Astrocyte (in vitro differentiated cells and primary cell): Measurements from ENCODE around the gene TYR. TPM values are rescaled to one million over a fixed set of nuclear protein-coding genes. Genes with fewer than 3 reads are reported as not detected.
"Not testable (repeated sequence)": the region's sequence is repeated elsewhere in the genome, so short reads cannot be mapped to it uniquely, and the experiment has no call there.

Experiments used
- DNase-seq: peaks from one replicate; pipeline ENCODE4 v3.0.0-alpha.2; 2010; ENCODE audit warnings: low read depth
- FAIRE-seq: peaks from 2 replicates; lab custom pipeline; 2011; peaks lifted over from hg19 to GRCh38; lab: Jason Lieb, UNC
- H2AFZ ChIP-seq: 2 replicates; pipeline ENCODE4 v1.6.0; 2012; ENCODE audit warnings: low read depth, low read length, inconsistent platforms
- H3K27ac ChIP-seq: 2 replicates; pipeline ENCODE4 v1.5.1; 2011; ENCODE audit warnings: low read depth, low read length, inconsistent platforms
- H3K27me3 ChIP-seq: 2 replicates; pipeline ENCODE4 v1.6.0; 2011; ENCODE audit warnings: low read length, inconsistent platforms; ENCODE audit not compliant: insufficient read depth
- H3K36me3 ChIP-seq: 2 replicates; pipeline ENCODE4 v1.5.1; 2011; ENCODE audit warnings: low read length, inconsistent platforms; ENCODE audit not compliant: insufficient read depth
- H3K4me1 ChIP-seq: 2 replicates; pipeline ENCODE4 v1.5.1; 2011; ENCODE audit warnings: low read length, inconsistent platforms; ENCODE audit not compliant: insufficient read depth
- H3K4me2 ChIP-seq: 2 replicates; pipeline ENCODE4 v1.6.0; 2012; ENCODE audit warnings: low read length, inconsistent platforms
- H3K4me3 ChIP-seq: 2 replicates; pipeline ENCODE4 v1.5.1; 2011; ENCODE audit warnings: low read depth, mild to moderate bottlenecking, low read length, inconsistent platforms; ENCODE audit not compliant: insufficient read depth
- H3K79me2 ChIP-seq: 2 replicates; pipeline ENCODE4 v1.6.0; 2012; ENCODE audit warnings: mild to moderate bottlenecking, low read length, inconsistent platforms; ENCODE audit not compliant: insufficient read depth
- H3K9ac ChIP-seq: 2 replicates; pipeline ENCODE4 v1.6.0; 2012; ENCODE audit warnings: mild to moderate bottlenecking, low read length, inconsistent platforms
- H3K9me3 ChIP-seq: 2 replicates; pipeline ENCODE4 v1.5.1; 2012; ENCODE audit warnings: low read depth, mild to moderate bottlenecking, low read length, inconsistent platforms; ENCODE audit not compliant: insufficient read depth
- H4K20me1 ChIP-seq: 2 replicates; pipeline ENCODE4 v1.6.0; 2012; ENCODE audit warnings: low read length, inconsistent platforms; ENCODE audit not compliant: insufficient read depth
- H3K27ac Mint-ChIP-seq: one replicate; pipeline ENCODE4 v1.8.0; 2021; ENCODE audit warnings: mild to moderate bottlenecking, mixed read lengths; ENCODE audit not compliant: unreplicated experiment
- H3K27me3 Mint-ChIP-seq: one replicate; pipeline ENCODE4 v1.8.0; 2021; ENCODE audit warnings: low read depth, mixed read lengths; ENCODE audit not compliant: unreplicated experiment
- H3K36me3 Mint-ChIP-seq: one replicate; pipeline ENCODE4 v1.8.0; 2021; ENCODE audit warnings: low read depth, mixed read lengths; ENCODE audit not compliant: unreplicated experiment
- H3K4me1 Mint-ChIP-seq: one replicate; pipeline ENCODE4 v1.8.0; 2021; ENCODE audit warnings: low read depth, mixed read lengths; ENCODE audit not compliant: unreplicated experiment
- H3K4me3 Mint-ChIP-seq: one replicate; pipeline ENCODE4 v1.8.0; 2021; ENCODE audit warnings: mild to moderate bottlenecking, moderate library complexity, mixed read lengths; ENCODE audit not compliant: unreplicated experiment
- H3K9me3 Mint-ChIP-seq: one replicate; pipeline ENCODE4 v1.8.0; 2021; ENCODE audit warnings: mild to moderate bottlenecking, mixed read lengths; ENCODE audit not compliant: unreplicated experiment
- EZH2 ChIP-seq: IDR thresholded peaks from 2 replicates; pipeline ENCODE4 v1.6.1; 2012; ENCODE audit warnings: mild to moderate bottlenecking, low read length, inconsistent platforms; ENCODE audit not compliant: insufficient read depth
- total RNA-seq: library from RNA; stranded (reverse); gene quantifications from 2 replicates; pipeline ENCODE4 v1.2.1, GENCODE V29; 2021
- TF ChIP-seq, protein P1 (sequence below): IDR thresholded peaks from 2 replicates; pipeline ENCODE4 v1.5.1; 2011; ENCODE audit warnings: low read depth, mild to moderate bottlenecking, inconsistent platforms, low read length, moderate library complexity; ENCODE audit not compliant: insufficient read depth

The TYR gene
- total RNA-seq, 1 donor from 2014 or later = not detected

DNA sequence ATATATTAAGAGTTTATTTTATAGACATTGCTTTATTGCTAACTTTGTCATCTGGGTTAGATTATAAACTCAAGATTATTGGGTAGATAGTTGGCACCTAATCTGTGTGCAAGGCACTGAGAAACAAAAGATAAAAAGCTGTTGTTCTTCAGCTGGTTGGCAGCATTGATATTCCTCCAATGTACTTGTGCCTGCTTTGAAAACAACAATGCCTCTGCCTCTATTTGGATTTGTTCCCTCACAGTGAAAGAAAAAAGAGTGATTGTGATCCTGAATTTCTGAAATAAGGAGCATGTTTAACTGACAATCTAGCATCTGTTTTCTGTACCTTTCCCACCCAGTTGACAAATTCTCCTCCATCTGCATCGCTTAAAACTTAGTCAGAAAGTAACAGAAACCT, 98.3 kb downstream of the TYR start:
- Histone ChIP-seq H3K27me3 (no peaks in the 10 kb centered on the region), H3K4me3 (no peak overlapping the region), H3K4me2 (no peak overlapping the region), H2AFZ (no peak overlapping the region), H3K4me1 (no peaks in the 10 kb centered on the region), H3K79me2 (no peaks in the 10 kb centered on the region), H4K20me1 (no peaks in the 10 kb centered on the region), H3K9me3 (no peaks in the 10 kb centered on the region), H3K36me3 (no peaks in the 10 kb centered on the region), H3K9ac (no peak overlapping the region), H3K27ac (no peak overlapping the region)
- H3K9me3 Mint-ChIP-seq = no peaks in the 10 kb centered on the region
- H3K27me3 Mint-ChIP-seq = no peaks in the 10 kb centered on the region
- H3K27ac Mint-ChIP-seq = no peak overlapping the region
- TF ChIP-seq, protein P1, sequence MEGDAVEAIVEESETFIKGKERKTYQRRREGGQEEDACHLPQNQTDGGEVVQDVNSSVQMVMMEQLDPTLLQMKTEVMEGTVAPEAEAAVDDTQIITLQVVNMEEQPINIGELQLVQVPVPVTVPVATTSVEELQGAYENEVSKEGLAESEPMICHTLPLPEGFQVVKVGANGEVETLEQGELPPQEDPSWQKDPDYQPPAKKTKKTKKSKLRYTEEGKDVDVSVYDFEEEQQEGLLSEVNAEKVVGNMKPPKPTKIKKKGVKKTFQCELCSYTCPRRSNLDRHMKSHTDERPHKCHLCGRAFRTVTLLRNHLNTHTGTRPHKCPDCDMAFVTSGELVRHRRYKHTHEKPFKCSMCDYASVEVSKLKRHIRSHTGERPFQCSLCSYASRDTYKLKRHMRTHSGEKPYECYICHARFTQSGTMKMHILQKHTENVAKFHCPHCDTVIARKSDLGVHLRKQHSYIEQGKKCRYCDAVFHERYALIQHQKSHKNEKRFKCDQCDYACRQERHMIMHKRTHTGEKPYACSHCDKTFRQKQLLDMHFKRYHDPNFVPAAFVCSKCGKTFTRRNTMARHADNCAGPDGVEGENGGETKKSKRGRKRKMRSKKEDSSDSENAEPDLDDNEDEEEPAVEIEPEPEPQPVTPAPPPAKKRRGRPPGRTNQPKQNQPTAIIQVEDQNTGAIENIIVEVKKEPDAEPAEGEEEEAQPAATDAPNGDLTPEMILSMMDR = no peak
- TF ChIP-seq EZH2 = no peak
- DNase-seq (no peak), FAIRE-seq (no peak)
- H3K36me3 Mint-ChIP-seq = peaks cover 2% of the 10 kb centered on the region
- H3K4me3 Mint-ChIP-seq = no peak overlapping the region
- H3K4me1 Mint-ChIP-seq = no peaks in the 10 kb centered on the region

DNA sequence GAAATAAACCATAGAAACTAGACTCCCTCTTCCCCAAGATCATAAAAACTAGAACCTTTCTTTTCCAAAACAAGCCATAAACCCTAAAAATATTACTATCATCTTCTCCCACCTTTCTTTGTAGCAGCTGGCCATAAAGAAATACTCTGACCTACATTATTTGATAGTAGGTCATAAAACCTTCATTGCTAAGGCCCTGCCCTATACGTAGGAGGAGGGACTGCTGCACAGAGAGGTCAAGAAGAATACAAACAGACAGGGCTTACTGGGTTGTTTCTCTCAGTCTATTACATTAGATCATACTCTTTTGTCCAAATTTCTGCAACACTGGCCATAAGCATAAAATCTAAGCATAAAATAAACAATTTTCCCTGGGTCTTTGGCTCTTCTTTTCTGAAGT, 101.5 kb downstream of the TYR start:
- Histone ChIP-seq H2AFZ (no peak overlapping the region), H3K27me3 (no peaks in the 10 kb centered on the region), H4K20me1 (no peaks in the 10 kb centered on the region), H3K4me3 (no peak overlapping the region), H3K27ac (no peak overlapping the region), H3K79me2 (no peaks in the 10 kb centered on the region), H3K9me3 (no peaks in the 10 kb centered on the region), H3K36me3 (no peaks in the 10 kb centered on the region), H3K4me2 (no peak overlapping the region), H3K9ac (no peak overlapping the region), H3K4me1 (no peaks in the 10 kb centered on the region)
- no peak for FAIRE-seq
- H3K27ac Mint-ChIP-seq = no peak overlapping the region
- H3K4me1 Mint-ChIP-seq = no peaks in the 10 kb centered on the region
- H3K9me3 Mint-ChIP-seq = no peaks in the 10 kb centered on the region
- H3K27me3 Mint-ChIP-seq = no peaks in the 10 kb centered on the region
- no peaks in the 10 kb centered on the region for H3K36me3 Mint-ChIP-seq
- H3K4me3 Mint-ChIP-seq = no peak overlapping the region
- no peak for DNase-seq
- TF ChIP-seq, protein P1 = no peak
- TF ChIP-seq EZH2 = no peak

DNA sequence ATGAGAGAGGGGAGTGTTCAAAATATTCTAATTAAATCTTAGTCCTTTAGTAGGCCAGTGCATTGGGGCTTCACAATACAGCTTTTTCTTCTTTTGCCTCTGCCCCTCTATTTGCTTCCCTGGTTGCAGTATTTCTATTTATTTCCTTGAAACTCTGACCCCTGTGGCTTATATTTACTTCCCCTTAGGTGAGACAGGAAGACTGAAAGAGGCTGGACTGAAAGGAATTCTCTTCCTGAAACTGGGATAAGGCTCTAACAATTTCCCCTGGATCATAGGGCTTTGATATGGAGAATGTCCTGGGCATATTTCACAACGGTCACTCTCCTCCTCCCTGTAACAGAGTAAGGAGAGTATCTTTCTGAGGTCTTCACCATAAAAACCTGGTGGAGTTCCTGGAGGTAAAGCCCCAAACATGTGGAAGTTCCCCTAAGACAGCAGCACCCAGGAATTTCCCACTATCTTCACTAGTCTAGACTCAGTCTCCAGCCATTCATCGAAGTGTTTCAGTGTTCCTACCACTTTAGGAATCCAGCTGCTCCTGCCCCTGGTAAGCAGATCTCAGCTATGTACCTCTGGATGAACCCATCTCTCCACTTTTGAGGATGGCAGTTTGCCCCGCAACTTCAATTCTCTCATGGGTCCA, 103.5 kb downstream of the TYR start:
- not testable (repeated sequence) for H3K9ac ChIP-seq, H2AFZ ChIP-seq, FAIRE-seq, H4K20me1 ChIP-seq, DNase-seq, H3K27me3 Mint-ChIP-seq, H3K4me1 Mint-ChIP-seq, H3K79me2 ChIP-seq, H3K9me3 ChIP-seq, H3K27ac ChIP-seq, H3K27ac Mint-ChIP-seq, H3K4me3 ChIP-seq, H3K36me3 ChIP-seq, H3K9me3 Mint-ChIP-seq, H3K4me1 ChIP-seq, H3K4me3 Mint-ChIP-seq, H3K4me2 ChIP-seq, H3K27me3 ChIP-seq, H3K36me3 Mint-ChIP-seq

DNA sequence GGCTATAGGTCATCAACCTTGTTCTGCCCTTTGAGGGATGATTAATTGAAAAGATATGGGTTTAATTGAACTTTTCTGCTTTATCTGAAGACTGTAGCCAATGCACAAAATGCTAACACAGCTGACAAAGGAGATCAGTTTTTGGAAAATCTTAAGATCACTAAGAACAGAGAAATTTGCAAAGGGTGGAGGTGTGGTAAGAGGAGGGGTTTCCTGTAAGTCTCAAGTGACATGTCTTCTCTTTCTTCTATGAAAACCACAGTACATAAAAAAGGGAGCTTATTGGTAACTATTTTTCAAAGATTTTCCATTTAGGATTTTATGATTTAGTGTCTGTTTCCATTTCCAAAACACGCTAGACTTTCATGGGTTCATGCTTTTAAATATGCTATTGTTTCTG, 108.9 kb downstream of the TYR start:
- H3K9me3 Mint-ChIP-seq, H3K9me3 ChIP-seq, FAIRE-seq, DNase-seq, H3K27ac Mint-ChIP-seq, H3K79me2 ChIP-seq, H3K27me3 ChIP-seq, H3K4me3 Mint-ChIP-seq, H4K20me1 ChIP-seq, H3K9ac ChIP-seq, H3K4me1 Mint-ChIP-seq, H3K4me1 ChIP-seq, H3K27ac ChIP-seq, H3K27me3 Mint-ChIP-seq, H3K36me3 ChIP-seq, H3K4me2 ChIP-seq, H3K4me3 ChIP-seq, H2AFZ ChIP-seq, H3K36me3 Mint-ChIP-seq: not testable (repeated sequence)

DNA sequence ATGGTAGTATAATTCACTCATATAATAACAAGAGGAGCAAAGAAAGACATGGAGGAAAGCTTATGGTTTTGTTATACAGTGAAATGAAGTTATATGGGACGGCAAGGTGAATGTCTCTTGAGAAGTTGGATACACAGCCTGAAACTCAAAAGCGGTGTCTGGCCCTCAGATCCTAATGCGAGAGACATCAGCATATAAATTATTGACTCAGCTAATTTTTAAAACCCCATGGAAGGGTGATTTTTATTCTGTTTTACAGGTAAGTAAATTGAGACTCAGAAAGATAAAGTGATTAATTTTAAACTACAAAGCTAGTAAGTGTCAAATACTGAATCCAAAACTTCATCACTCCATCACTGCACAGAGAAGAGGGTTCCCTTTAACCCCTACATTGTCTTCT, 110.3 kb downstream of the TYR start:
- not testable (repeated sequence) for H3K36me3 ChIP-seq, H3K79me2 ChIP-seq, H3K9me3 Mint-ChIP-seq, H4K20me1 ChIP-seq, H3K9ac ChIP-seq, H3K4me3 Mint-ChIP-seq, H3K27me3 Mint-ChIP-seq, H3K4me2 ChIP-seq, H3K27me3 ChIP-seq, H3K4me1 ChIP-seq, DNase-seq, H3K27ac ChIP-seq, H3K9me3 ChIP-seq, H2AFZ ChIP-seq, FAIRE-seq, H3K4me1 Mint-ChIP-seq, H3K27ac Mint-ChIP-seq, H3K36me3 Mint-ChIP-seq, H3K4me3 ChIP-seq
